Measurements from ENCODE around the gene DGKD.

DNA sequence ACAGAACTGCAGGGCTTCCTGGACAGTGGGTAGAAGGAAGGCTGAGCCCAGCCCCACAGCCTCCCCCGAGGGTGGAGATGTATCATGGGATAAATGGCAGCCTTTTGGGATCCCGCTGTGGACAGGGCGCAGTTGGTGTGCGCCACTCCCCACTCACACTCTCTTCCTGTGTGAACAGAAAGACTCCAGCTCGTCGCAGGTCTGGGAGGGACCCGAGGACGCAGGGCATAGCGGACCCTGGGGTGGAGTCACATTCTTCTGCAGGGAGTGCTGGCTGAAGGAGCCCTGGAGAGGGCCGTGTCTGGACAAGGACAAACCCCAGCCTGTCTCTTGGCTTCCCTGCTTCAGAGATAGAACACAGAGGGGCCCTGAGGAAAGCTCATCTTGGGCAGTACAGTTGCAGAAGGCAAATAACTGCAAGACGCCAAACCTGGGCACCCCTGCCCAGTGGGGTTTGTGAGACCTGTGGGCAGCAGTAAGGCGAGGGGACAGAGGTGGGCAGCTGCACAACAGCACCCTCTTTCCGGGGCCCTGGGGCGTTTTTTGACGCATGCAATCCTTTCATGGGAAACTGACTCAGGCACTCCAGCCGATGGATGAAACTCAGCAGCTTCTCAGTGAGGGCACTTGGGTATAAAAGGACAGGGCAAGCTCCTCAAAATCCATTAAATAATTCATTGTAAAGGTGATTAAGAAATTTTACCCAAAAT, 110.4 kb downstream of the DGKD start:
- TF ChIP-seq, protein P1, sequence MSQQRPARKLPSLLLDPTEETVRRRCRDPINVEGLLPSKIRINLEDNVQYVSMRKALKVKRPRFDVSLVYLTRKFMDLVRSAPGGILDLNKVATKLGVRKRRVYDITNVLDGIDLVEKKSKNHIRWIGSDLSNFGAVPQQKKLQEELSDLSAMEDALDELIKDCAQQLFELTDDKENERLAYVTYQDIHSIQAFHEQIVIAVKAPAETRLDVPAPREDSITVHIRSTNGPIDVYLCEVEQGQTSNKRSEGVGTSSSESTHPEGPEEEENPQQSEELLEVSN (IDR thresholded peaks at IDR 0.05; ENCODE audit: borderline replicate concordance in 1 of 2, extremely low read depth in 1 of 2, insufficient read depth in 1 of 2, insufficient read length in 1 of 2, low read depth in 1 of 2, low read length in 1 of 2, poor library complexity in 1 of 2, severe bottlenecking in 1 of 2), result no peak
- no peak for TF ChIP-seq XRCC5 (IDR thresholded peaks at IDR 0.05; ENCODE audit: low read depth, low read length)
- TF ChIP-seq MYC (IDR thresholded peaks at IDR 0.05; ENCODE audit: low read depth, low read length), result no peak
- TF ChIP-seq MYC (CRISPR knock-in tag; IDR thresholded peaks at IDR 0.05; ENCODE audit: borderline replicate concordance, low read depth), result no peak
- TF ChIP-seq ZNF212 (CRISPR knock-in tag; IDR thresholded peaks at IDR 0.05), result no peak
- no peak for TF ChIP-seq ZNF668 (CRISPR knock-in tag; IDR thresholded peaks at IDR 0.05)
- no peak for TF ChIP-seq JUNB (CRISPR knock-in tag; conservative IDR thresholded peaks at IDR 0.05)
- TF ChIP-seq RCOR1 (IDR thresholded peaks at IDR 0.05; ENCODE audit: borderline replicate concordance in 1 of 2, low read depth in 2 of 2, low read length in 2 of 2), result no peak
- TF ChIP-seq ARID2 (IDR thresholded peaks at IDR 0.05), result no peak
